ENCODE data around the gene ZNF620.
"Not testable (repeated sequence)": the region's sequence is repeated elsewhere in the genome, so short reads cannot be mapped to it uniquely, and the experiment has no call there.

- not testable (repeated sequence) for TF ChIP-seq POLR2A, CTCF (IDR thresholded peaks at IDR 0.05)
These were observed 56.6 kb downstream of the ZNF620 start for GRCh38 chr3:40562482-40562881.

All from Peyer's patch (tissue), 4 donors.